GM23248 (cell line): ENCODE data around the gene FAM171A1. TPM values are rescaled to one million over a fixed set of nuclear protein-coding genes. Genes with fewer than 3 reads are reported as not detected.

Experiments used
- DNase-seq: peaks from one replicate; pipeline ENCODE4 v3.0.0-alpha.2; 2015
- H2AFZ ChIP-seq: fragments of 200-600 bp; sonication (generic); 2 replicates; pipeline ENCODE4 v1.6.1; 2016; ENCODE audit warnings: antibody characterized with exemption
- H3F3A ChIP-seq: fragments of 200-600 bp; sonication (generic); 2 replicates; pipeline ENCODE4 v1.6.1; 2016; ENCODE audit warnings: mild to moderate bottlenecking, antibody characterized with exemption, mixed run types; ENCODE audit not compliant: insufficient read depth
- H3K27ac ChIP-seq: fragments of 200-600 bp; sonication (generic); 2 replicates; pipeline ENCODE4 v1.5.1; 2016; ENCODE audit warnings: mild to moderate bottlenecking
- H3K27me3 ChIP-seq: fragments of 200-600 bp; sonication (generic); replicated peaks from 2 replicates; pipeline ENCODE4 v1.6.1; 2016; ENCODE audit warnings: mild to moderate bottlenecking; ENCODE audit not compliant: insufficient read depth
- H3K36me3 ChIP-seq: fragments of 200-600 bp; sonication (generic); 2 replicates; pipeline ENCODE4 v1.6.1; 2016; ENCODE audit warnings: low read depth, mild to moderate bottlenecking
- H3K4me1 ChIP-seq: fragments of 200-600 bp; sonication (generic); 2 replicates; pipeline ENCODE4 v1.6.1; 2016; ENCODE audit warnings: mild to moderate bottlenecking; ENCODE audit not compliant: insufficient read depth
- H3K4me2 ChIP-seq: fragments of 200-600 bp; sonication (generic); one replicate; pipeline ENCODE4 v1.6.1; 2016; ENCODE audit warnings: mild to moderate bottlenecking; ENCODE audit not compliant: unreplicated experiment
- H3K4me3 ChIP-seq: fragments of 200-600 bp; sonication (generic); 2 replicates; pipeline ENCODE4 v1.5.1; 2016; ENCODE audit warnings: mild to moderate bottlenecking
- H3K79me2 ChIP-seq: fragments of 200-600 bp; sonication (generic); 2 replicates; pipeline ENCODE4 v1.6.1; 2016; ENCODE audit warnings: mild to moderate bottlenecking; ENCODE audit not compliant: insufficient read depth
- H3K9ac ChIP-seq: fragments of 200-600 bp; sonication (generic); 2 replicates; pipeline ENCODE4 v1.6.1; 2016; ENCODE audit warnings: mild to moderate bottlenecking
- H3K9me2 ChIP-seq: fragments of 200-600 bp; sonication (generic); 2 replicates; pipeline ENCODE4 v1.6.1; 2016; ENCODE audit warnings: mixed run types, mild to moderate bottlenecking, moderate library complexity; ENCODE audit not compliant: insufficient read depth
- H3K9me3 ChIP-seq: fragments of 200-600 bp; sonication (generic); one replicate; pipeline ENCODE4 v1.6.1; 2017; ENCODE audit warnings: low read depth
- H4K20me1 ChIP-seq: fragments of 200-600 bp; sonication (generic); 2 replicates; pipeline ENCODE4 v1.6.0; 2016; ENCODE audit not compliant: insufficient read depth
- EZH2 ChIP-seq: fragments of 200-600 bp; sonication (generic); IDR thresholded peaks from 2 replicates; pipeline ENCODE4 v1.6.1; 2018; ENCODE audit warnings: antibody characterized with exemption, mild to moderate bottlenecking; ENCODE audit not compliant: insufficient read depth, poor library complexity, severe bottlenecking
- EZH2phosphoT487 ChIP-seq: fragments of 200-600 bp; sonication (generic); IDR thresholded peaks from 2 replicates; pipeline ENCODE4 v1.6.1; 2018; ENCODE audit warnings: antibody characterized with exemption, moderate library complexity, mild to moderate bottlenecking, low read depth; ENCODE audit not compliant: insufficient read depth
- WGBS, 2 experiments: methylation state at CpG; one replicate each; pipeline ENCODE4 v1.1.6; 2015 to 2017; ENCODE audit warnings: low lambda C conversion rate in 2 of 2, low coverage in 1 of 2; ENCODE audit errors: missing lambda C conversion rate in 2 of 2; 5-methylcytosine and 5-hydroxymethylcytosine counted together
- in situ Hi-C: fragments of 300-500 bp; cut with MboI; formaldehyde crosslinking; loops from 2 replicates; pipeline ENCODE4 v1.15.0; 2020
- polyA plus RNA-seq: library from polyadenylated mRNA; unstranded; fragments of >200 nt; fragmentation: Nextera tagmentation; extraction: Ambion mirVana; gene quantifications from 2 replicates; pipeline ENCODE4 v1.2.1, GENCODE V29; 2016
- total RNA-seq: library from RNA; depleted of rRNA; stranded (reverse); fragments of >200 nt; shearing (Covaris generic); gene quantifications from 2 replicates; pipeline ENCODE4 v1.2.3, GENCODE V29; 2014

FAM171A1 gene
- total and polyA plus RNA-seq, 2 experiments from 2014 or later = 11.2 to 25.2 TPM

- Histone ChIP-seq H3K27ac (peak overlapping the region; percentile 73), H3K9me3 (no peaks in the 10 kb centered on the region), H3K4me1 (peaks cover 12% of the 10 kb centered on the region), H3K27me3 (no peaks in the 10 kb centered on the region), H2AFZ (0 out of 2 replicates have a peak overlapping the region, but pooled peaks have one; percentile 11), H3K79me2 (no peaks in the 10 kb centered on the region), H3F3A (no peaks in the 10 kb centered on the region), H3K9me2 (no peaks in the 10 kb centered on the region), H3K36me3 (no peaks in the 10 kb centered on the region), H3K4me2 (no peak overlapping the region), H4K20me1 (no peaks in the 10 kb centered on the region), H3K9ac (peak overlapping the region; percentile 53), H3K4me3 (no peak overlapping the region)
- 18 to 22% methylated on average over 5 of the region's 5 CpGs for WGBS, 2 experiments
- peak; percentile 90 for DNase-seq
- TF ChIP-seq EZH2phosphoT487 = no peak
- no peak for TF ChIP-seq EZH2
- in situ Hi-C loops = no loop called here
Observed at GRCh38 chr10:15237351-15237750, 133.7 kb downstream of the FAM171A1 start.

GRCh38 chr10:15236340-15236739 lies 134.7 kb downstream of the FAM171A1 start:
- Histone ChIP-seq H3K4me1 (peaks cover 12% of the 10 kb centered on the region), H3F3A (no peaks in the 10 kb centered on the region), H4K20me1 (no peaks in the 10 kb centered on the region), H2AFZ (no peak overlapping the region), H3K9ac (peak overlapping the region; percentile 53), H3K9me2 (no peaks in the 10 kb centered on the region), H3K36me3 (no peaks in the 10 kb centered on the region), H3K4me3 (no peak overlapping the region), H3K27me3 (no peaks in the 10 kb centered on the region), H3K4me2 (no peak overlapping the region), H3K79me2 (no peaks in the 10 kb centered on the region), H3K9me3 (no peaks in the 10 kb centered on the region), H3K27ac (peak overlapping the region; percentile 73)
- in situ Hi-C loops = no loop called here
- 76 to 78% methylated on average over 9 of the region's 9 CpGs for WGBS, 2 experiments
- peak; percentile 72 for DNase-seq
- TF ChIP-seq EZH2phosphoT487 (no peak), EZH2 (no peak)

- Histone ChIP-seq H3F3A (no peaks in the 10 kb centered on the region; the same call in 1 of the 2 replicates), H3K27ac (no peak overlapping the region), H3K4me1 (peaks cover 11% of the 10 kb centered on the region), H3K9me2 (no peaks in the 10 kb centered on the region), H4K20me1 (no peaks in the 10 kb centered on the region), H3K27me3 (no peaks in the 10 kb centered on the region), H3K79me2 (no peaks in the 10 kb centered on the region), H2AFZ (no peak overlapping the region), H3K36me3 (no peaks in the 10 kb centered on the region), H3K4me2 (no peak overlapping the region), H3K4me3 (no peak overlapping the region), H3K9ac (no peak overlapping the region), H3K9me3 (no peaks in the 10 kb centered on the region)
- no peak for DNase-seq
- in situ Hi-C loops = no loop called here
- no peak for TF ChIP-seq EZH2phosphoT487
- TF ChIP-seq EZH2 = no peak
- WGBS, 2 experiments = 73 to 75% methylated on average over 8 of the region's 8 CpGs
Observed at GRCh38 chr10:15232279-15232678, 138.8 kb downstream of the FAM171A1 start.

DNA sequence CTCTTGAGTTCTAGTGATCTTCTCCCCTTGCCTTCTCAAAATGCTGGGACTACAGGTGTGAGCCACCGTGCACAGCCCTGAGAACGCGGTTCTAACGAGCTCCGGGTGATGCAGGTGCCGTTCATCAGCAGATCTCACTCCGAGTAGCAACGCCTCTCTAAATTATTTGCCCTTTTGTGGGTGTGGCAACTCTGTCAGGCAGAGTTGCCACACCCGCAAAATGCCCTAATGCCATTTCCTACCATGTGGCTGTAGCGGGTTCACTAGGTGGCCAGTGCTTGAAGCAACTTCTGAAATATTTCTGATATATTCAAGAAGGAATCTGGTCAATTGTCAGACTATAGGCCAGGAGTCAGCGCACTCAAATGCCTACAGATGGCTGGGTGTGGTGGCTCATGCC lies 139.7 kb downstream of the FAM171A1 start:
- in situ Hi-C loops = no loop called here
- H3K9me2 ChIP-seq = no peaks in the 10 kb centered on the region
- WGBS, 2 experiments = 94% methylated on average over 11 of the region's 11 CpGs

More for the DNA sequence above, 139.7 kb downstream of the FAM171A1 start:
- Histone ChIP-seq H3K9ac (no peak overlapping the region), H3K27me3 (no peaks in the 10 kb centered on the region), H3K4me2 (no peak overlapping the region), H2AFZ (no peak overlapping the region), H3K79me2 (peaks cover 6% of the 10 kb centered on the region; the same call in 1 of the 2 replicates), H3K9me3 (no peaks in the 10 kb centered on the region), H3F3A (no peaks in the 10 kb centered on the region; the same call in 1 of the 2 replicates), H3K36me3 (no peaks in the 10 kb centered on the region), H3K4me1 (peaks cover 10% of the 10 kb centered on the region), H3K4me3 (no peak overlapping the region), H4K20me1 (no peaks in the 10 kb centered on the region), H3K27ac (no peak overlapping the region)
- no peak for DNase-seq
- TF ChIP-seq EZH2phosphoT487 (no peak), EZH2 (no peak)
